GM18951 (cell line): ENCODE results near the gene MMP25.
"Not testable (repeated sequence)": the region's sequence is repeated elsewhere in the genome, so short reads cannot be mapped to it uniquely, and the experiment has no call there.

Source experiments
- POLR2A ChIP-seq: IDR thresholded peaks from 4 replicates; pipeline ENCODE4 v1.6.1; 2011; ENCODE audit warnings: mild to moderate bottlenecking; ENCODE audit not compliant: insufficient read length, insufficient read depth; ENCODE audit errors: extremely low read depth
- in situ Hi-C: fragments of 300-500 bp; cut with MboI; formaldehyde crosslinking; loops from one replicate; pipeline ENCODE4 v1.12.0; 2022; ENCODE audit warnings: low sequenced_read_pairs, mixed read lengths, inconsistent platforms; ENCODE audit not compliant: unreplicated experiment

MMP25 gene

GRCh38 chr16:3068487-3068886 lies 22.1 kb downstream of the MMP25 start:
- in situ Hi-C loops, result no loop called here
- no peak for TF ChIP-seq POLR2A

- in situ Hi-C loops, result not testable (repeated sequence)
Measured at GRCh38 chr16:3069146-3069545, 22.8 kb downstream of the MMP25 start.

- in situ Hi-C loops, result no loop called here
- TF ChIP-seq POLR2A, result no peak
Measured at GRCh38 chr16:3070608-3071111, 24.3 kb downstream of the MMP25 start.

GRCh38 chr16:3071655-3072054 lies 25.3 kb downstream of the MMP25 start:
- in situ Hi-C loops, result no loop called here
- no peak for TF ChIP-seq POLR2A

- in situ Hi-C loops, result not testable (repeated sequence)
Measured at GRCh38 chr16:3072148-3072547, 25.8 kb downstream of the MMP25 start.

GRCh38 chr16:3072576-3073263 lies 26.4 kb downstream of the MMP25 start:
- in situ Hi-C loops, result not testable (repeated sequence)

- in situ Hi-C loops, result no loop called here
- TF ChIP-seq POLR2A, result no peak
Measured at GRCh38 chr16:3073448-3073847, 27.1 kb downstream of the MMP25 start.

GRCh38 chr16:3074860-3075522 lies 28.6 kb downstream of the MMP25 start:
- TF ChIP-seq POLR2A, result peak; percentile 33
- in situ Hi-C loops, result no loop called here

- in situ Hi-C loops, result no loop called here
- no peak for TF ChIP-seq POLR2A
Measured at GRCh38 chr16:3075523-3075915, 29.2 kb downstream of the MMP25 start.

GRCh38 chr16:3075946-3076345 lies 29.6 kb downstream of the MMP25 start:
- in situ Hi-C loops, result not testable (repeated sequence)

- in situ Hi-C loops, result no loop called here
- TF ChIP-seq POLR2A, result no peak
Measured at GRCh38 chr16:3076577-3076976, 30.2 kb downstream of the MMP25 start.

GRCh38 chr16:3080024-3080423 lies 33.7 kb downstream of the MMP25 start:
- no peak for TF ChIP-seq POLR2A
- in situ Hi-C loops, result no loop called here

- in situ Hi-C loops, result not testable (repeated sequence)
Measured at GRCh38 chr16:3081957-3082356, 35.6 kb downstream of the MMP25 start.

GRCh38 chr16:3083408-3083807 lies 37.0 kb downstream of the MMP25 start:
- in situ Hi-C loops, result not testable (repeated sequence)

- in situ Hi-C loops, result no loop called here
- no peak for TF ChIP-seq POLR2A
Measured at GRCh38 chr16:3084491-3084890, 38.1 kb downstream of the MMP25 start.
